Endothelial cell of umbilical vein (primary cell): ENCODE data around the gene FAM83F. TPM values are rescaled to one million over a fixed set of nuclear protein-coding genes. Genes with fewer than 3 reads are reported as not detected.

Experiments used
- BruUV-seq: library from RNA; stranded (reverse); fragments of 400-500 nt; replicated peaks from 2 replicates; lab custom pipeline; 2021; lab: Mats Ljungman, UMichigan
- CTCF ChIA-PET: fragments of 300-600, 350-600 bp; sonication (Branson Sonifier 250); formaldehyde crosslinking; loops from one replicate; lab custom pipeline; 2021; ENCODE audit warnings: antibody characterized with exemption, inconsistent platforms; lab: Charles Lee
- POLR2A ChIA-PET: fragments of 300-600, 350-600 bp; sonication (Branson Sonifier 250); formaldehyde crosslinking; loops from one replicate; lab custom pipeline; 2021; ENCODE audit warnings: antibody characterized with exemption, inconsistent platforms; lab: Charles Lee
- DNase-seq: peaks from one replicate; pipeline ENCODE4 v3.0.0-alpha.2; 2011; ENCODE audit warnings: low read depth, low spot score
- FAIRE-seq: peaks from 2 replicates; lab custom pipeline; 2011; peaks lifted over from hg19 to GRCh38; lab: Jason Lieb, UNC
- H2AFZ ChIP-seq: 2 replicates; pipeline ENCODE4 v1.6.0; 2012; ENCODE audit warnings: low read depth, low read length, control low read depth, inconsistent platforms
- H3K27ac ChIP-seq: 2 replicates; pipeline ENCODE4 v1.5.1; 2011; ENCODE audit warnings: low read depth, mild to moderate bottlenecking, control low read depth, low read length, moderate library complexity; ENCODE audit not compliant: insufficient read depth
- H3K27me3 ChIP-seq, 2 experiments: 2 replicates each; pipeline versions ENCODE4 v1.6.0 to v1.6.1; 2011; ENCODE audit warnings: low read length in 2 of 2, mixed read lengths in 1 of 2; ENCODE audit not compliant: control insufficient read depth in 2 of 2, insufficient read depth in 2 of 2
- H3K36me3 ChIP-seq, 2 experiments: 2 replicates in 1 of 2; 3 replicates in 1 of 2; pipeline ENCODE4 v1.5.1; 2011; ENCODE audit warnings: low read length in 2 of 2, mild to moderate bottlenecking in 1 of 2, moderate library complexity in 1 of 2; ENCODE audit not compliant: control insufficient read depth in 2 of 2, insufficient read depth in 2 of 2; ENCODE audit errors: extremely low read depth in 1 of 2
- H3K4me1 ChIP-seq: 3 replicates; pipeline ENCODE4 v1.5.1; 2011; ENCODE audit warnings: mild to moderate bottlenecking, low read length; ENCODE audit not compliant: control insufficient read depth, insufficient read depth; ENCODE audit errors: extremely low read depth
- H3K4me2 ChIP-seq: 2 replicates; pipeline ENCODE4 v1.6.1; 2011; ENCODE audit warnings: low read length, control low read depth, mixed read lengths; ENCODE audit not compliant: insufficient read depth
- H3K4me3 ChIP-seq, 3 experiments: fragments of 200-600 bp in 1 of 3; sonication (generic), shearing (Covaris generic) in 1 of 3; replicated peaks in 1 of 3; 2 replicates each; pipeline ENCODE4 v1.5.1; 2011 to 2016; ENCODE audit warnings: control low read depth in 3 of 3, low read length in 3 of 3, mild to moderate bottlenecking in 2 of 3, inconsistent platforms in 1 of 3, low read depth in 1 of 3, moderate library complexity in 1 of 3; ENCODE audit not compliant: insufficient read depth in 1 of 3
- H3K79me2 ChIP-seq: 2 replicates; pipeline ENCODE4 v1.6.0; 2012; ENCODE audit warnings: low read length, inconsistent platforms; ENCODE audit not compliant: control insufficient read depth, insufficient read depth
- H3K9ac ChIP-seq: replicated peaks from 2 replicates; pipeline ENCODE3; 2011; ENCODE audit warnings: low read length, control low read depth; ENCODE audit not compliant: insufficient read depth; ENCODE audit errors: extremely low read depth
- H3K9me1 ChIP-seq: replicated peaks from 3 replicates; pipeline ENCODE4 v1.6.0; 2011; ENCODE audit warnings: mild to moderate bottlenecking, low read length; ENCODE audit not compliant: control insufficient read depth, insufficient read depth; ENCODE audit errors: extremely low read depth
- H3K9me3 ChIP-seq: replicated peaks from 2 replicates; pipeline ENCODE4 v1.5.1; 2012; ENCODE audit warnings: low read length, inconsistent platforms; ENCODE audit not compliant: control insufficient read depth, insufficient read depth
- H4K20me1 ChIP-seq: replicated peaks from 2 replicates; pipeline ENCODE3; 2011; ENCODE audit warnings: mild to moderate bottlenecking, low read length; ENCODE audit not compliant: control insufficient read depth, insufficient read depth; ENCODE audit errors: extremely low read depth
- EZH2 ChIP-seq: IDR thresholded peaks from 2 replicates; pipeline ENCODE4 v1.6.1; 2012; ENCODE audit warnings: borderline replicate concordance, low read depth, mild to moderate bottlenecking, moderate library complexity, low read length, inconsistent platforms; ENCODE audit not compliant: severe bottlenecking
- FOS ChIP-seq: IDR thresholded peaks from 2 replicates; pipeline ENCODE4 v1.6.1; 2011; ENCODE audit warnings: mild to moderate bottlenecking, low read length, moderate library complexity, borderline replicate concordance; ENCODE audit not compliant: insufficient read depth
- GATA2 ChIP-seq: IDR thresholded peaks from 2 replicates; pipeline ENCODE4 v1.7.0; 2011; ENCODE audit warnings: low read depth, mild to moderate bottlenecking, moderate library complexity, mixed read lengths, low read length; ENCODE audit not compliant: insufficient read length, insufficient read depth
- JUN ChIP-seq: IDR thresholded peaks from 2 replicates; pipeline ENCODE4 v1.6.1; 2011; ENCODE audit warnings: borderline replicate concordance, low read depth; ENCODE audit not compliant: insufficient read length, insufficient read depth
- MYC ChIP-seq: IDR thresholded peaks from one replicate; pipeline ENCODE4 v1.6.1; 2011; ENCODE audit warnings: mild to moderate bottlenecking, low read depth, low read length
- POLR2A ChIP-seq: IDR thresholded peaks from 2 replicates; pipeline ENCODE4 v1.6.1; 2012; ENCODE audit warnings: low read depth, mild to moderate bottlenecking, control low read depth, low read length
- POLR2AphosphoS5 ChIP-seq: IDR thresholded peaks from 2 replicates; pipeline ENCODE4 v1.6.1; 2012; ENCODE audit warnings: low read depth, mild to moderate bottlenecking, control low read depth, low read length, moderate library complexity; ENCODE audit not compliant: insufficient read depth
- dilution Hi-C: fragments of 300-500 bp; cut with MboI; formaldehyde crosslinking; loops from one replicate; pipeline ENCODE4 v1.15.0; 2019; ENCODE audit warnings: low sequenced_read_pairs; ENCODE audit not compliant: extremely low pct_ligation_motif_present
- intact Hi-C: fragments of 100-400 bp; cut with micrococcal nuclease; formaldehyde crosslinking; loops from one replicate; pipeline ENCODE4 v1.10.0; 2022
- polyA plus RNA-seq, 4 experiments: library from polyadenylated mRNA; depleted of rRNA in 3 of 4; stranded (reverse) in 3 of 4; unstranded in 1 of 4; fragments of >200 nt; gene quantifications; 2 replicates each; pipeline versions ENCODE4 v1.2.1 to v1.2.3, GENCODE V29; 2011 to 2012; ENCODE audit warnings: missing spikeins in 1 of 4
- total RNA-seq: library from RNA; stranded (reverse); gene quantifications from 2 replicates; pipeline ENCODE4 v1.2.3, GENCODE V29; 2021
- TF ChIP-seq, protein P1 (sequence below), 2 donors: IDR thresholded peaks; 1 replicate in 1 of 2; 2 replicates in 1 of 2; pipeline ENCODE4 v1.5.1; 2011; ENCODE audit warnings: low read length in 2 of 2, mild to moderate bottlenecking in 2 of 2, moderate library complexity in 2 of 2, control low read depth in 1 of 2, inconsistent platforms in 1 of 2, low read depth in 1 of 2; ENCODE audit not compliant: insufficient read depth in 1 of 2; ENCODE audit errors: extremely low read depth in 1 of 2
- TF ChIP-seq, protein P2 (sequence below): IDR thresholded peaks from 2 replicates; pipeline ENCODE4 v1.6.1; 2011; ENCODE audit not compliant: insufficient read depth, insufficient read length

Gene FAM83F
- total and polyA plus RNA-seq, 2 donors (not counting 3 experiments of a cell fraction or from before 2014, with no cell fraction given), result not detected

DNA sequence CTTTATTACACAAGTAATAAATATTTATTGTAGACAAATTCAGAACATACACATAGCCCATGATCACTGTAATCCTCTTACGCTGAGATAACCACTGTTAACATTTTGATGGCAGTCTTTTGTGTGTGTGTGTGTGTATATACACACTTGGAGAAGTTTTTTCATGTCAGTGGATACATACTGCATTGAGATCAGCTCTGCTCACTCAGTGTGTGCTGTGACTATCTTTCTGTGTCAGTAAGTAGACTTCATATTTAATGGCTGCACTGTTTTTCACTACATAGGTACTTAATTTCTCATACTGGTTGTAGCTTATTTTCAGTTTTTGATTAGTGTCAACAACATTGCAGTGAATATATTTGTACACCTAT lies 82.9 kb downstream of the FAM83F start:
- Histone ChIP-seq H3K4me3 (no peak overlapping the region), H3K9me1 (no peaks in the 10 kb centered on the region), H3K4me2 (no peak overlapping the region), H3K27me3 (peaks cover 14 to 16% of the 10 kb centered on the region in 2 experiments), H2AFZ (no peak overlapping the region), H3K9me3 (no peaks in the 10 kb centered on the region), H4K20me1 (peaks cover 3% of the 10 kb centered on the region), H3K9ac (no peak overlapping the region), H3K79me2 (no peaks in the 10 kb centered on the region), H3K36me3 (no peaks in the 10 kb centered on the region), H3K27ac (no peak overlapping the region), H3K4me1 (no peaks in the 10 kb centered on the region)
- ChIA-PET POLR2A (interaction anchor here (0.6 kb wide), 1 partner anchor 216 kb away, joined by 4 read pairs; no protein-coding TSS in a partner anchor), CTCF (no interaction called here)
- no peak for TF ChIP-seq POLR2A
- TF ChIP-seq, protein P1, sequence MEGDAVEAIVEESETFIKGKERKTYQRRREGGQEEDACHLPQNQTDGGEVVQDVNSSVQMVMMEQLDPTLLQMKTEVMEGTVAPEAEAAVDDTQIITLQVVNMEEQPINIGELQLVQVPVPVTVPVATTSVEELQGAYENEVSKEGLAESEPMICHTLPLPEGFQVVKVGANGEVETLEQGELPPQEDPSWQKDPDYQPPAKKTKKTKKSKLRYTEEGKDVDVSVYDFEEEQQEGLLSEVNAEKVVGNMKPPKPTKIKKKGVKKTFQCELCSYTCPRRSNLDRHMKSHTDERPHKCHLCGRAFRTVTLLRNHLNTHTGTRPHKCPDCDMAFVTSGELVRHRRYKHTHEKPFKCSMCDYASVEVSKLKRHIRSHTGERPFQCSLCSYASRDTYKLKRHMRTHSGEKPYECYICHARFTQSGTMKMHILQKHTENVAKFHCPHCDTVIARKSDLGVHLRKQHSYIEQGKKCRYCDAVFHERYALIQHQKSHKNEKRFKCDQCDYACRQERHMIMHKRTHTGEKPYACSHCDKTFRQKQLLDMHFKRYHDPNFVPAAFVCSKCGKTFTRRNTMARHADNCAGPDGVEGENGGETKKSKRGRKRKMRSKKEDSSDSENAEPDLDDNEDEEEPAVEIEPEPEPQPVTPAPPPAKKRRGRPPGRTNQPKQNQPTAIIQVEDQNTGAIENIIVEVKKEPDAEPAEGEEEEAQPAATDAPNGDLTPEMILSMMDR (IDR thresholded peaks at IDR 0.05; ENCODE audit: extremely low read depth in 1 of 2, insufficient read depth in 1 of 2, low read depth in 1 of 2, low read length in 2 of 2), result no peak
- TF ChIP-seq POLR2AphosphoS5, result no peak
- TF ChIP-seq GATA2, result no peak
- TF ChIP-seq JUN, result no peak
- TF ChIP-seq MYC, result no peak
- no peak for TF ChIP-seq EZH2
- no peak for TF ChIP-seq FOS
- TF ChIP-seq, protein P2, sequence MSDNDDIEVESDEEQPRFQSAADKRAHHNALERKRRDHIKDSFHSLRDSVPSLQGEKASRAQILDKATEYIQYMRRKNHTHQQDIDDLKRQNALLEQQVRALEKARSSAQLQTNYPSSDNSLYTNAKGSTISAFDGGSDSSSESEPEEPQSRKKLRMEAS, result no peak
- FAIRE-seq (no peak), DNase-seq (no peak)
- no TSS peak for BruUV-seq
- dilution Hi-C loops, result no loop called here
- intact Hi-C loops, result no loop called here
